ENCODE measurements around the gene SLC2A5. TPM values are rescaled to one million over a fixed set of nuclear protein-coding genes. Genes with fewer than 3 reads are reported as not detected.
"Not testable (repeated sequence)": the region's sequence is repeated elsewhere in the genome, so short reads cannot be mapped to it uniquely, and the experiment has no call there.

The SLC2A5 gene
- total RNA-seq, 2 donors from 2014 or later: not detected

DNA sequence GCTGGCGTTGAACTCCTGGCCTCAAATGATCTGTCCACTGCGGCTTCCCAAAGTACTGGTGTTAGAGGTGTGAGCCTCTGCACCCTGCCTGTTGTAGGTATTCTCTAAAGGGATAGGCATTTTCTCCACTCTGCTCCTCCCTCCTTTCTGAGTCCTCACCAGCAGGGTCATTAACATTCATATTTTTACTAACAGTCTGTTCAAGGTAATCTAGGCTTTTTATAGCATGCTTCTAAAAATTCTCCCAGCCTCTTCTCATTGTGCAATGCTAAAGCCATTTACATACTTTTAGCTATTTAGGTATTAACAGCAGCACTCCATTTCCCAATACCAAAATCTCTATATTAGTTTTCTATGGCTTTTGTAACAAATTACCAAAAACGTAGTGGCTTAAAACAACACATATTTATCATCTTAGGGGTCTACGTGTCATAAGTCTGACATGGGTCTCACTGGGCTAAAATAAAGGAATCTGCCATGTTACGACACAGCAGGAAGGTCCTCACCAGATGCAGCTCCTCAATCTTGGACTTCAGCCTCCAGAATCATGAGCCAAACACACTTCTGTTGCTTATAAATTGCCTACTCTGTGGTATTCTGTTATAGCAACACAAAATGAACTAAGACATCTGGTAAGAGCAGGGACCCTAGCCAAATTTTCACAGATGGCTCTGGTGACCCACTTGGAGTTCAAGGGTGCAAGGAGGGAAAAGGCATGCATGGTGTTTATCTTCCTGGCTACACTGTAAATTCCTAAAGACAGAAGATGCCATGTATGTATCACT lies 40.3 kb downstream of the SLC2A5 start:
- Mint-ChIP-seq H3K4me3 (no peak overlapping the region), H3K9me3 (peaks cover 2% of the 10 kb centered on the region), H3K36me3 (no peaks in the 10 kb centered on the region), H3K27me3 (peaks cover 5 to 8% of the 10 kb centered on the region in 2 donors), H3K4me1 (ENCODE audit: low read depth in 2 of 2) (no peaks in the 10 kb centered on the region), H3K27ac (no peak overlapping the region)
- ATAC-seq (no peak), DNase-seq (ENCODE audit: low spot score) (no peak)

DNA sequence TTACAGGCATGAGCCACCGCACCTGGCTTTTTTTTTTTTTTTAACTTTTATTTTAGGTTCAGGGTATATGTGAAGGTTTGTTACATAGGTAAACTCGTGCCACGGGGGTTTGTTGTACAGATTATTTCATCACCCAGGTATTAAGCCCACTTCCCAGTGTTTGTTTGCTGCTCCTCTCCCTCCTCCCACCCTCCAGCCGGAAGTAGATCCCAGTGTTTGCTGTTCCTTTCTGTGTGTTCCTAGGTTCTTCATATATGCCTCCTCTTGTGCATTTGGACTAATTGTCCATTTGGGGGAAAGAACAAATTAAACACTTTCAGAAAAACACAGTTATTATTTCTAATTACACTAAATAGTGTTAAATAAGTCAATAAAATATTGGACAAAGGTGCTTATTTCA lies 42.1 kb downstream of the SLC2A5 start:
- no peaks in the 10 kb centered on the region for H3K36me3 Mint-ChIP-seq
- H3K27ac Mint-ChIP-seq: no peak overlapping the region
- no peaks in the 10 kb centered on the region for H3K9me3 Mint-ChIP-seq
- no peaks in the 10 kb centered on the region for H3K4me1 Mint-ChIP-seq (ENCODE audit: low read depth in 2 of 2)
- no peak overlapping the region for H3K4me3 Mint-ChIP-seq
- DNase-seq (ENCODE audit: low spot score) (no peak), ATAC-seq (no peak)
- H3K27me3 Mint-ChIP-seq: peaks cover 0 to 5% of the 10 kb centered on the region in 2 donors

DNA sequence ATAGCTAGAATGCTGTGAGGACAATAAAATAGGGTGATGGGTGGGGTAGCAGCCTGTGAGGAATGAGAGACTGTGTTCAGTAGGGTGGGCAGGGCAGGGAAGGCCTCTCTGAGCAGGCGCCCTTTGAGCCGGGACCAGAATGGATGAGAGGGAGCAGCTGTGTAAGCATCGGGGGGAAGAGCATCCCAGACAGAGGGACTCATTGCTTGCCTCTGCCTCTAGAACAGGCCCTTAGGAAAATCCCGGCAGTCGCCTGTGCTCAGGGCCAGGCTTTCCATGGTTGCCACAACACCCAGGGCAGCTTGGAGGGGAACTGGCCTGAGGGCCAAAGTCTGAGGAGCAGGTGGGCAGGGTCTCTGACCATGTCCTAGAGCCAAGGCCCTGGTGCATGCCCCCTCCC lies 44.0 kb downstream of the SLC2A5 start:
- Mint-ChIP-seq H3K36me3 (no peaks in the 10 kb centered on the region), H3K27ac (no peak overlapping the region), H3K9me3 (no peaks in the 10 kb centered on the region), H3K4me3 (no peak overlapping the region), H3K4me1 (ENCODE audit: low read depth in 2 of 2) (no peaks in the 10 kb centered on the region), H3K27me3 (peaks cover 0 to 5% of the 10 kb centered on the region in 2 donors)
- DNase-seq (ENCODE audit: low spot score) (no peak), ATAC-seq (peak in 1 of 2 donors; percentile 15)

DNA sequence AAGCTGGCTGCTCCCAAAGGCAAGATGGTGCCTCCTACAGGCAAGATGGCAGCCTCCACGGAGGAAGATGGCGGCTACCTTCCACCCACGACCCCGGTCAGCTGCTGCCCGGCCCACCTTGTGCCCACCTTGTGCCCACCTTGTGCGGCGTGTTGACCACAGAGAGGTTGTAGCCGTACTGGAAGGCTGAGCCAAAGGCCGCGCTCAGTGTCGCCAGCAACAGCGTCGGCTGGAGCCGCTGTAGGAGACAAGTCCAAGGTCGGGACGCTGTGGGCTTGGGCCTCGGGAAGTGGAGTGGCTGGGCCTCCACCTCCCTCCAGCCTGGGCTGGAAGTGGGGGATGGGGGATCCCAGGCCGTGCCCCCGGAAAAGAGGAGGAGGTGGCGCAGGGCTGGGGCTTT lies 44.6 kb downstream of the SLC2A5 start:
- Mint-ChIP-seq H3K27ac (no peak overlapping the region), H3K4me1 (ENCODE audit: low read depth in 2 of 2) (no peaks in the 10 kb centered on the region), H3K27me3 (peaks cover 4 to 6% of the 10 kb centered on the region in 2 donors), H3K4me3 (no peak overlapping the region), H3K9me3 (no peaks in the 10 kb centered on the region), H3K36me3 (no peaks in the 10 kb centered on the region)
- DNase-seq (ENCODE audit: low spot score) (no peak), ATAC-seq (no peak)

DNA sequence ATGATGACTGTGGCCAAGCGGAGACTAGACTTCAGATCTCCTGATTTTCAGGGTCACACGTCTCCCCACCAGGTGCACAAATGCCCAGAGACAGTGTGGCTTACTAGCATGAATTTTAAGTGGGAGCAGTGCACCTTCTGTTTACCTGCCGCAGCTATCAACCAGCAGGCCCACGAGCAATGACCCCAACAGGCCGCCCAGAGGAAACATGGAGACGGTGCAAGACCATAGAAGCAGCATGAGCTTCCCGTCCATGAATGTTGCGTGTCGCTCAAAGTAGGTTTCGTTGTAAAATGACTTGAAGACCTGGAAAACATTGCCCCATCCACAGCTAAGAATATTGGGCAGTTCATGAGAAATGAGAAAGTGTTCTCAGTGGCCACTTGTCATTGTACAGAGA lies 46.7 kb downstream of the SLC2A5 start:
- H3K27ac Mint-ChIP-seq: no peak overlapping the region
- no peaks in the 10 kb centered on the region for H3K4me1 Mint-ChIP-seq (ENCODE audit: low read depth in 2 of 2)
- DNase-seq (ENCODE audit: low spot score): no peak
- no peak for ATAC-seq
- H3K4me3 Mint-ChIP-seq: no peak overlapping the region
- H3K36me3 Mint-ChIP-seq: no peaks in the 10 kb centered on the region
- H3K27me3 Mint-ChIP-seq: peaks cover 8 to 11% of the 10 kb centered on the region in 2 donors
- no peaks in the 10 kb centered on the region for H3K9me3 Mint-ChIP-seq

DNA sequence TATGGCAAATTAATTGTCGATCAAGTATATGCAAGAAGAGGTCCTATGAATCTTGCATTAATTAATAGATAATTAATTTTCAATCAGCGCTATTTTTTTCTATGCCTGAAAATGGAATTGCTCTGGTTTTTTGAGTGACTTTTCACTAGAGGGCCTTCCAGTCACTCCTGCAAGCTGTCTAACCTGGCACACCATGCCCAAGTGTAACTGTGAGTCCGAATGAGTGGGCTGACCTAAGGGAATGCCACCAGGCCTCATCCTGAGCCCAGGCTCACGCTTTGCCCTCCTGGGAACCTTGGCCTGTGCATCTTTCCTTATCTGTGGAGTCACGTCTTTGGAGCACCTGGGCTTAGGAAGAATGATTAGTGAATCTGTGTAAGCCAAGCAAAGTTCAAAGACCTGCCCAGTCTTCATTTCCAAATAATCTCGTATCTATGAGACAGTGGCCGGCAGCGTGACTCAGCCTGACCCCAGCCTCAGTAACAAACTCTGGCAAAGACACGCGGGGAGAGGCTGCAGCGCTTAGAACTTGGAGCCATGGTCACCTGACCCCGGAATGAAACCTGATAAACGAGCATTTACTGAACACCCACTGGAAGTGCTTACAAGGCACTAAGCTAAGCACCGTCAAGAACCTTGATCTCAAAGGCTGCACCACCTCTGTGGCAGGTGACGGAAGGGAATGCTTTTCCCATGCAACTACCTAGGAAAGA lies 47.3 kb downstream of the SLC2A5 start:
- H3K4me1 Mint-ChIP-seq (ENCODE audit: low read depth in 2 of 2); ATAC-seq; H3K27ac Mint-ChIP-seq; H3K36me3 Mint-ChIP-seq; DNase-seq (ENCODE audit: low spot score); H3K9me3 Mint-ChIP-seq; H3K4me3 Mint-ChIP-seq: not testable (repeated sequence)
- H3K27me3 Mint-ChIP-seq: peaks cover 11 to 15% of the 10 kb centered on the region in 2 donors

DNA sequence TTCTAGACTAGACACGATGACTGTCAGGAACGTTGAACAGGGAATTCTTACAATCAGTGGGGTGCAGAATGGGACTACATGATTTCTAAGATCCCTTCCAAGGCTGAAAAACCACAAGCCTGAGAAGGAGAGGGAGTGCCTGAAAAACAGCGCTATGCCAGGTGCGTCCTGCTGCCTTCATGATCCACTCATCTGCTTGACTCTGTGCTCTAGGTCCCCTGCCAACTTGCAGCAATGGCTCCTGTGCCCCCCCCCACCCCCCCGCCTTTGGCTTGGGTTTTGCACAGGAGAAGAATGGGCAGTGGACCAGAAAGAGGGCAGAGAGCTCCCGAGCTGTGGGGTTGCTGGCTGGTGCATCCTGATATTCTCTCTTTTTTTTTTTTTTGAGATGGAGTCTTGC lies 49.1 kb downstream of the SLC2A5 start:
- DNase-seq (ENCODE audit: low spot score): no peak
- Mint-ChIP-seq H3K4me3 (no peak overlapping the region), H3K36me3 (no peaks in the 10 kb centered on the region), H3K4me1 (ENCODE audit: low read depth in 2 of 2) (no peaks in the 10 kb centered on the region), H3K9me3 (no peaks in the 10 kb centered on the region), H3K27ac (no peak overlapping the region), H3K27me3 (peaks cover 8 to 15% of the 10 kb centered on the region in 2 donors)
- ATAC-seq: no peak

DNA sequence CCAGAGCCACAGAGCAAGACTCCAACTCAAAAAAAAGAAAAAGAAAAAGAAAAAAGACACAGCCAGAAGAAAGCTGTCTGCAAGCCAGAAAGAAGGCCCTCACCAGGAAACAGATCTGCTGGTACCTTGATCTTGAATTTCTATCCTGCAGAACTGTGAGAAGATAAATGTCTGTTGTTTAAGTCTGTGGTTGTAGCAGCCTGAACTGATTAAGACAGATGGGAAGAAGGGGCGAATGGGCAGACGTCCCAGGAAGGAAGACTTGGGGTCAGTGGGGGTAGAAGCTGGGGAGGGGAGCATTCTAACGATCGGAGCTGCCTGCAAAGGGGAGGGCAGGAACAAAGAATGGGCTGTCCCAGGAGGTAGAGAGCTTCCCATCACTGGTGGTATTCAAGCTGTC lies 49.5 kb downstream of the SLC2A5 start:
- no peaks in the 10 kb centered on the region for H3K4me1 Mint-ChIP-seq (ENCODE audit: low read depth in 2 of 2)

DNA sequence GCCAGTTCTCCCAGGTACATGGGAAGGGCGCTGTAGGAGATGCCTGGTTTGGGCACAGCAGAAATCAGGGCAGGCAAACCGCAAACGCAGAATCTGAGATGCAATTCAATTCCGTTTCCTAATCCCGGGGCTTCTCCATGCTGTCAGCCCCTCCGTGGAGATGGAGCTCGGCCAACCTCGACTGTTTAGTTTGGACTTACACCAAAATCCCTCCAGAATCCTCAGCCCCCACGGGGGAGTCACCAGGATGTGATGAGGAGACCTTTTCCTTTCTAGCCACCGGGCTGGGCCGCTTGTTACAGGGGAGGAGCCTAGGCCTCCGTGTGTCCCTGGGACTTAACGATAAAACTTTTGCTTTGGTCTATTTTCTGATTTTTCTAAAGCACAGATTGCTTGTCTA lies 51.1 kb downstream of the SLC2A5 start:
- ATAC-seq: no peak
- H3K4me1 Mint-ChIP-seq (ENCODE audit: low read depth in 2 of 2): no peaks in the 10 kb centered on the region
- H3K27me3 Mint-ChIP-seq: peaks cover 8 to 15% of the 10 kb centered on the region in 2 donors
- no peak for DNase-seq (ENCODE audit: low spot score)
- H3K36me3 Mint-ChIP-seq: no peaks in the 10 kb centered on the region
- no peaks in the 10 kb centered on the region for H3K9me3 Mint-ChIP-seq
- H3K4me3 Mint-ChIP-seq: no peak overlapping the region
- no peak overlapping the region for H3K27ac Mint-ChIP-seq

More for the DNA sequence above, 49.5 kb downstream of the SLC2A5 start:
- DNase-seq (ENCODE audit: low spot score) (no peak), ATAC-seq (no peak)
- Mint-ChIP-seq H3K27me3 (peaks cover 8 to 15% of the 10 kb centered on the region in 2 donors), H3K27ac (no peak overlapping the region), H3K36me3 (no peaks in the 10 kb centered on the region), H3K9me3 (no peaks in the 10 kb centered on the region), H3K4me3 (no peak overlapping the region)

DNA sequence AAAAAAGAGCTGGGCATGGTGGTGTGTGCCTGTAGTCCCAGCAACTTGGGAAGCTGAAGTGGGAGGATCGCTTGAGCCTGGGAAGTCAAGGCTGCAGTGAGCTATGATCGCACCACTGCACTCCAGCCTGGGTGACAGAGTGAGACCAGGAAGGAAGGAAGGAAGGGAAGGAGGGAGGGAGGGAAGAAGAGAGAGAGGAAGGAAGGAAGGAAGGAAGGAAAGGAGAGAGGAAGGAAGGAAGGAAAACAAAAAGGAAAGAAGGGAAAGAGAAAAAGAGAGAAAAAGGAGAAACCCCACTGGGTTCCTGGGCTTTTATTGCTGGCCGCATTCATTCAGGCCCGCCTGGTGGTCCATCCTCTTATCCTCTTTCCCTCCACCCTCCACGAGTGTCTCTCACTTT lies 53.0 kb downstream of the SLC2A5 start:
- Mint-ChIP-seq H3K27me3 (peaks cover 8 to 15% of the 10 kb centered on the region in 2 donors), H3K9me3 (no peaks in the 10 kb centered on the region), H3K4me1 (ENCODE audit: low read depth in 2 of 2) (no peaks in the 10 kb centered on the region), H3K27ac (peak overlapping the region in 1 of 2 donors; percentile 43), H3K4me3 (no peak overlapping the region), H3K36me3 (no peaks in the 10 kb centered on the region)
- ATAC-seq (no peak), DNase-seq (ENCODE audit: low spot score) (no peak)

DNA sequence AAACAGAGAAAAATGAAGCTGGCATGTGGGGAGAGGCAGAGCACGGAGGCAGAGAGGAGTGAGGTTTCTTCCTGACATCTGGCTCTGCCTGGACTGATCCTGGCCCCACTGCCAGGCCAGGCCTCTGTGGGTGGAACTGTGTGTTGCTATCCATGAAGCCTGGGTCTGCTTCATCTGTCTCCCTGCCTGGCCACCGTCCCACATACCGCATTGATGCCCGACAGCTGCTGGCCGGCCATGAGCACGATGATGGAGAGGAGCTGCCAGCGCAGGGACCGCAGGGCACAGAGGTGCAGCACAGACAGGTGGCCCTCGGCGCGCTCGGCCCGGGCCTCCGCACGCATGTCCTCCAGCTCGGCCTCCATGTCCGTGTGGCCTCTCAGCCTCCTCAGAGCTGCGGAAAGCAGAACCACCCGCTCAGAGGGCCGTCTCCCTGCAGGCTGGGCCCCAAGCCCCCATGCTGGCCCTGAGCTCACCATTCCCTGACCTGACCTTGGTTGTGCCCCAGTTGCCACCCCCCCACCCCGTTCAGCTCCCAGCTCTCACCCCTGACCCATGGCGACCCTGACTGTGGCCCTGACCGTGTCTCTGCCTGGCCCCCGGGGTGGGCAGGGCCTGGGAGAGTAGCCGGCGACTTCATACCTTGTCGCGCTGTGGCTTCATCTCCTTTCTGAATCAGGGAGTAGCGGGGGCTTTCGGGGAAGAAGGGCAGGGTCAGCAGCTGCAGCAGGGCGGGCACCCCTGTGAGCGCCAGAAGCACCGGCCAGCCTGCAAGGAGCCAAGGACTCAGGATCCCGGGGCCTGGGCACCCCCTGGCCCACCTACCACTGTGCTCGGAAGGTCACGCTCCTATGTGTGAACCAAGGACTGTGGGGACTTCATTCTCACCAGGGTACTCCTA lies 54.7 kb downstream of the SLC2A5 start:
- Mint-ChIP-seq H3K36me3 (no peaks in the 10 kb centered on the region), H3K4me1 (ENCODE audit: low read depth in 2 of 2) (peaks cover 0 to 6% of the 10 kb centered on the region in 2 donors), H3K9me3 (no peaks in the 10 kb centered on the region), H3K4me3 (no peak overlapping the region), H3K27ac (no peak overlapping the region), H3K27me3 (peaks cover 9 to 22% of the 10 kb centered on the region in 2 donors)
- ATAC-seq (peak in 1 of 2 donors; percentile 46), DNase-seq (ENCODE audit: low spot score) (peak; percentile 34)

DNA sequence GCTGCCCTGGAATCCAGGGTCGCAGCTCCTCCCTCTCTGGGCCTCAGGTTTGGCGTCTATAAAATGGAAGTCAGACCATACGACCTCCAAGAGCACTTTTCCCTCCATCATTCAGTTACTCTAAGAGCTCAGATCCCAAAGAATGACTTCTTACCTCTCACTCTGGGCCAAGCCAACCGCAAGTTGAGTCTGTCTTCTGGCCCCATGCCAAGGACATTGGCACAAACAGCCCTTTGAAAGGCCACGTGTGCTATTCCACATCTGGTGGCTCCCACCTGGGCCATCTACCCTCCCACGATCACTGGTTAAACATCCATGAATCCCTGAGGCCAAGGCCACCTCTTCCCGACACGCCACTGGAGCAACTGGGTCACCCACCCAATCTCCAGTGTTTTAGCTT lies 55.6 kb downstream of the SLC2A5 start:
- no peak for ATAC-seq
- Mint-ChIP-seq H3K4me3 (no peak overlapping the region), H3K36me3 (no peaks in the 10 kb centered on the region), H3K4me1 (ENCODE audit: low read depth in 2 of 2) (peaks cover 0 to 6% of the 10 kb centered on the region in 2 donors), H3K27me3 (peaks cover 8 to 20% of the 10 kb centered on the region in 2 donors), H3K9me3 (no peaks in the 10 kb centered on the region), H3K27ac (no peak overlapping the region)
- no peak for DNase-seq (ENCODE audit: low spot score)

DNA sequence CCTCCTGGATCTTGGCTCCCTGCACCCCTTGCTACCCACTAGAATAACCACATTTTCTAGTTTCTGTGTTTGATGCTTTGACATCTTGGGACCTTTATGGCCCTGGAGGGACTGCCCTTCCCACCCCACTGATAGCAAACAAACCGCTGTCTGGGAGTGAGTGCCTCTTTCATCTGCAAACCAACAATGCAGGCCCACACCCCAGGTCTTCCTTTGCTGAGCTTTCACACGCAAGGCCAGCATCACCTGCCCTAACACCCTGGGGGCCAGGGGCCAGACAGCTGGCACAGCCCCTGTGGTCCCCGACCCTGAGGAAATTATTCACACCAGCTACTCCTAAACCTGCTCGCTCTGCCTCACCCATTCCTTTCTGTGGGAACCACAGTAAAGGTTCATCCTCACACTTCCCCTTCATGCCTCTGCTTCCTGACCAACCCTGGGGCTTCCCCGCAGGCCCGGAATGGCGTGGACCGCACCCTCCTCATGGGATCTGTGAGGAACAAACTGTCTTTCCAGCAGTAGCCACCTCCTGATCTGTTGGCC lies 58.6 kb downstream of the SLC2A5 start:
- no peak for ATAC-seq
- no peaks in the 10 kb centered on the region for H3K9me3 Mint-ChIP-seq
- H3K27me3 Mint-ChIP-seq: peaks cover 4 to 12% of the 10 kb centered on the region in 2 donors
- DNase-seq (ENCODE audit: low spot score): no peak
- H3K4me1 Mint-ChIP-seq (ENCODE audit: low read depth in 2 of 2): peaks cover 0 to 6% of the 10 kb centered on the region in 2 donors
- H3K27ac Mint-ChIP-seq: peak overlapping the region in 1 of 2 donors; percentile 43
- no peak overlapping the region for H3K4me3 Mint-ChIP-seq
- H3K36me3 Mint-ChIP-seq: no peaks in the 10 kb centered on the region

Data from natural killer cell treated with Interleukin-12 subunit alpha and Interleukin-12 subunit beta and Interleukin-15 and Interleukin-18, amount 100 ng/mL, for 72 hours (primary cell).